Astrocyte of the cerebellum (primary cell): ENCODE data around the gene HMX1.

Experiments
- DNase-seq: peaks from one replicate; pipeline ENCODE4 v3.0.0-alpha.2; 2011; ENCODE audit warnings: low read depth
- H3K4me3 ChIP-seq: 2 replicates; pipeline ENCODE4 v1.5.1; 2011; ENCODE audit warnings: mild to moderate bottlenecking, low read depth, low read length, moderate library complexity
- CTCF ChIP-seq: IDR thresholded peaks from 2 replicates; pipeline ENCODE4 v1.5.1; 2012; ENCODE audit warnings: low read length, low read depth, moderate library complexity, mild to moderate bottlenecking; ENCODE audit errors: missing control alignments
- in situ Hi-C: cut with HindIII; loops from 2 replicates; pipeline ENCODE4 v1.10.0; 2017; ENCODE audit warnings: low sequenced_read_pairs

The HMX1 gene

GRCh38 chr4:8869002-8869897, 2.4 kb downstream of the HMX1 start:
- H3K4me3 ChIP-seq: no peak overlapping the region
- DNase-seq: no peak
- TF ChIP-seq CTCF: no peak
- in situ Hi-C loops: no loop called here

- DNase-seq: no peak
- in situ Hi-C loops: no loop called here
- TF ChIP-seq CTCF: no peak
- H3K4me3 ChIP-seq: no peak overlapping the region
Observed at GRCh38 chr4:8868321-8869001, 3.2 kb downstream of the HMX1 start.

GRCh38 chr4:8867624-8868320, 3.9 kb downstream of the HMX1 start:
- no peak for DNase-seq
- no peak overlapping the region for H3K4me3 ChIP-seq
- in situ Hi-C loops: no loop called here
- no peak for TF ChIP-seq CTCF

- TF ChIP-seq CTCF: no peak
- DNase-seq: no peak
- no peak overlapping the region for H3K4me3 ChIP-seq
- in situ Hi-C loops: no loop called here
Observed at GRCh38 chr4:8866828-8867623, 4.6 kb downstream of the HMX1 start.

GRCh38 chr4:8866421-8866820, 5.2 kb downstream of the HMX1 start:
- no peak overlapping the region for H3K4me3 ChIP-seq
- in situ Hi-C loops: no loop called here
- no peak for DNase-seq
- no peak for TF ChIP-seq CTCF
